HepG2 (cell line): ENCODE measurements around the gene HBB. TPM values are rescaled to one million over a fixed set of nuclear protein-coding genes. Genes with fewer than 3 reads are reported as not detected.

Experiments
- ATAC-seq: fragments of 200-7000 bp; cut with Tn5 transposase; 3 replicates; pipeline ENCODE4 v1.9.1; 2020; ENCODE audit warnings: mild to moderate bottlenecking, moderate library complexity
- BruUV-seq: library from RNA; stranded (reverse); fragments of 400-500 nt; replicated peaks from 2 replicates; lab custom pipeline; 2021; lab: Mats Ljungman, UMichigan
- CTCF ChIA-PET: fragments of 300-600 bp; formaldehyde crosslinking; extraction: SDS; loops from one replicate; lab custom pipeline; 2021; ENCODE audit warnings: low total read pairs, inconsistent platforms, low intra/inter-chr PET ratio; lab: Yijun Ruan, JAX
- POLR2A ChIA-PET: fragments of 350-600 bp; sonication (Branson Sonifier 250); formaldehyde crosslinking; loops from one replicate; lab custom pipeline; 2020; ENCODE audit warnings: antibody characterized with exemption, inconsistent platforms; lab: Yijun Ruan, JAX
- DNase-seq: peaks from one replicate; pipeline ENCODE4 v3.0.0-alpha.2; 2015; ENCODE audit warnings: low spot score
- FAIRE-seq: peaks from 3 replicates; lab custom pipeline; 2011; peaks lifted over from hg19 to GRCh38; lab: Jason Lieb, UNC
- H2AFZ ChIP-seq: one replicate; pipeline ENCODE4 v1.6.1; 2011; ENCODE audit warnings: low read length, inconsistent platforms
- H3K27ac ChIP-seq: fragments of 300-600 bp; 3 replicates; pipeline ENCODE4 v1.8.0; 2011; ENCODE audit warnings: mixed run types, mild to moderate bottlenecking, mixed read lengths, low read length, inconsistent platforms; ENCODE audit not compliant: insufficient read depth; ENCODE audit errors: extremely low read length
- H3K27me3 ChIP-seq, 2 experiments: fragments of 200-600 bp in 1 of 2; 2 replicates in 1 of 2; 3 replicates in 1 of 2; pipeline versions ENCODE4 v1.6.0 to v1.8.0; 2011; ENCODE audit warnings: low read length in 2 of 2, mild to moderate bottlenecking in 2 of 2, moderate library complexity in 2 of 2, inconsistent platforms in 1 of 2; ENCODE audit not compliant: insufficient read depth in 2 of 2, control insufficient read depth in 1 of 2
- H3K36me3 ChIP-seq, 2 experiments: fragments of 200-600 bp in 1 of 2; replicated peaks in 1 of 2; 2 replicates in 1 of 2; 3 replicates in 1 of 2; pipeline versions ENCODE4 v1.5.1 to v1.8.0; 2011; ENCODE audit warnings: low read length in 2 of 2, inconsistent platforms in 1 of 2; ENCODE audit not compliant: insufficient read depth in 2 of 2, control insufficient read depth in 1 of 2
- H3K4me1 ChIP-seq: 2 replicates; pipeline ENCODE4 v1.5.1; 2012; ENCODE audit warnings: low read length, inconsistent platforms; ENCODE audit not compliant: insufficient read depth
- H3K4me2 ChIP-seq: 2 replicates; pipeline ENCODE4 v1.6.0; 2011; ENCODE audit warnings: low read depth, low read length, inconsistent platforms
- H3K4me3 ChIP-seq, 3 experiments: fragments of 200-600 bp in 1 of 3; sonication (generic), shearing (Covaris generic) in 1 of 3; replicated peaks in 1 of 3; 2 replicates each; pipeline ENCODE4 v1.5.1; 2011 to 2016; ENCODE audit warnings: low read length in 3 of 3, inconsistent platforms in 2 of 3, low read depth in 2 of 3, mild to moderate bottlenecking in 2 of 3, control low read depth in 1 of 3, mixed read lengths in 1 of 3; ENCODE audit not compliant: insufficient read depth in 1 of 3
- H3K79me2 ChIP-seq: one replicate; pipeline ENCODE4 v1.6.1; 2011; ENCODE audit warnings: low read length, inconsistent platforms; ENCODE audit not compliant: insufficient read depth
- H3K9ac ChIP-seq: 2 replicates; pipeline ENCODE4 v1.6.0; 2011; ENCODE audit warnings: mild to moderate bottlenecking, low read depth, low read length, inconsistent platforms; ENCODE audit not compliant: insufficient read depth
- H3K9me3 ChIP-seq: 2 replicates; pipeline ENCODE4 v1.5.1; 2012; ENCODE audit warnings: mild to moderate bottlenecking, low read length
- H4K20me1 ChIP-seq: 2 replicates; pipeline ENCODE4 v1.6.0; 2011; ENCODE audit warnings: inconsistent platforms, mild to moderate bottlenecking, low read length, moderate library complexity; ENCODE audit not compliant: insufficient read depth
- ATF2 ChIP-seq: sonication (generic); formaldehyde crosslinking; IDR thresholded peaks from 2 replicates; pipeline ENCODE4 v1.4.0; 2020; ENCODE audit warnings: missing genetic modification reagents
- EP300 ChIP-seq, 3 experiments: sonication (generic) in 1 of 3; formaldehyde crosslinking in 1 of 3; IDR thresholded peaks; 2 replicates each; pipeline versions ENCODE4 v1.5.1 to v1.6.1; 2011 to 2020; ENCODE audit warnings: low read depth in 2 of 3, low read length in 2 of 3, borderline replicate concordance in 1 of 3, improper control_type of control experiment in 1 of 3, mild to moderate bottlenecking in 1 of 3, missing genetic modification reagents in 1 of 3, moderate library complexity in 1 of 3
- IRF9 ChIP-seq: sonication (generic); formaldehyde crosslinking; IDR thresholded peaks from 2 replicates; pipeline ENCODE4 v1.8.0; 2022; ENCODE audit warnings: missing genetic modification reagents, mild to moderate bottlenecking, borderline replicate concordance
- NFIB ChIP-seq: sonication (generic); formaldehyde crosslinking; IDR thresholded peaks from 2 replicates; pipeline ENCODE4 v1.9.0; 2021; ENCODE audit warnings: missing genetic modification reagents, mild to moderate bottlenecking, borderline replicate concordance
- NR2C2 ChIP-seq: sonication (generic); formaldehyde crosslinking; IDR thresholded peaks from 2 replicates; pipeline ENCODE4 v1.4.0; 2020; ENCODE audit warnings: missing genetic modification reagents, mild to moderate bottlenecking, moderate library complexity, borderline replicate concordance
- ZFP41 ChIP-seq: sonication (generic); formaldehyde crosslinking; IDR thresholded peaks from 2 replicates; pipeline ENCODE4 v1.4.0; 2020; ENCODE audit warnings: mild to moderate bottlenecking, missing genetic modification reagents, borderline replicate concordance
- ZNF557 ChIP-seq: sonication (generic); formaldehyde crosslinking; IDR thresholded peaks from 2 replicates; pipeline ENCODE4 v1.4.0; 2020; ENCODE audit warnings: missing genetic modification reagents
- ZNF597 ChIP-seq: sonication (generic); formaldehyde crosslinking; IDR thresholded peaks from 2 replicates; pipeline ENCODE4 v1.5.0; 2020; ENCODE audit warnings: missing genetic modification reagents
- ZNF879 ChIP-seq: sonication (generic); formaldehyde crosslinking; IDR thresholded peaks from 2 replicates; pipeline ENCODE4 v1.8.1; 2023; ENCODE audit warnings: missing genetic modification reagents
- WGBS: methylation state at CpG from one replicate; pipeline ENCODE4 v1.1.6; 2017; ENCODE audit warnings: low lambda C conversion rate; 5-methylcytosine and 5-hydroxymethylcytosine counted together
- in situ Hi-C: cut with HindIII; loops from 2 replicates; pipeline ENCODE4 v1.10.0; 2017; ENCODE audit warnings: low pct_unique_long_range_greater_than_20kb; ENCODE audit not compliant: extremely low pct_ligation_motif_present
- intact Hi-C: fragments of 100-400 bp; cut with micrococcal nuclease; formaldehyde crosslinking; loops from one replicate; pipeline ENCODE4 v1.10.0; 2022; ENCODE audit not compliant: unreplicated experiment
- polyA plus RNA-seq, 8 experiments: library from polyadenylated mRNA; depleted of rRNA in 3 of 8; stranded (reverse) in 7 of 8; unstranded in 1 of 8; fragments of >200 nt; fragmentation: Illumina TruSeq in 4 of 8; extraction: Trizol in 4 of 8; gene quantifications; 2 replicates each; pipeline versions ENCODE4 v1.2.1 to v1.2.3, GENCODE V29; 2011 to 2016; ENCODE audit warnings: low read depth in 4 of 8, missing spikeins in 1 of 8, mixed read lengths in 1 of 8; ENCODE audit not compliant: insufficient read depth in 1 of 8
- total RNA-seq, 5 experiments: library from RNA; depleted of rRNA; stranded (reverse); fragments of >200 nt; fragmentation: Illumina TruSeq; extraction: Trizol; gene quantifications; 2 replicates each; pipeline ENCODE4 v1.2.3, GENCODE V29; 2016; ENCODE audit warnings: low read depth in 1 of 5

Gene HBB
- total and polyA plus RNA-seq, 2 of the 13 experiments (the other 11 are each of a cell fraction or from before 2014, with no cell fraction given): not detected

- Histone ChIP-seq H3K4me1 (no peaks in the 10 kb centered on the region), H3K9ac (no peak overlapping the region)
- no TSS peak for BruUV-seq
- WGBS: 1% methylated on average over 2 of the region's 2 CpGs
- TF ChIP-seq NR2C2 (CRISPR knock-in tag) (no peak), NFIB (CRISPR knock-in tag) (no peak), ATF2 (CRISPR knock-in tag) (no peak), IRF9 (CRISPR knock-in tag) (no peak), ZNF597 (no peak), EP300 (IDR thresholded peaks at IDR 0.05; ENCODE audit: low read depth in 2 of 2, low read length in 2 of 2) (no peak), EP300 (CRISPR knock-in tag; IDR thresholded peaks at IDR 0.05; ENCODE audit: borderline replicate concordance) (no peak), ZNF557 (CRISPR knock-in tag) (no peak), ZNF879 (CRISPR knock-in tag) (no peak), ZFP41 (CRISPR knock-in tag) (no peak)
- TF ChIP-seq, all 625 proteins: peak for 0
- Histone ChIP-seq H3K27ac (no peak overlapping the region), H3K79me2 (no peaks in the 10 kb centered on the region), H3K27me3 (no peaks in the 10 kb centered on the region), H3K4me2 (no peak overlapping the region), H3K9me3 (no peaks in the 10 kb centered on the region), H4K20me1 (no peaks in the 10 kb centered on the region), H2AFZ (no peak overlapping the region), H3K36me3 (no peaks in the 10 kb centered on the region), H3K4me3 (no peak overlapping the region)
- DNase-seq (no peak), FAIRE-seq (no peak), ATAC-seq (no peak)
- in situ Hi-C loops (no loop called here), intact Hi-C loops (no loop called here)
- ChIA-PET CTCF (no interaction called here), POLR2A (no interaction called here)
Measured at GRCh38 chr11:5265832-5266231, 39.0 kb upstream of the HBB start.
